MCF 10A (cell line): ENCODE measurements around the gene E2F1. TPM values are rescaled to one million over a fixed set of nuclear protein-coding genes. Genes with fewer than 3 reads are reported as not detected.
"Not testable (repeated sequence)": the region's sequence is repeated elsewhere in the genome, so short reads cannot be mapped to it uniquely, and the experiment has no call there.

Experiments
- BruUV-seq: library from RNA; stranded (reverse); fragments of 400-500 nt; replicated peaks from 2 replicates; lab custom pipeline; 2021; lab: Mats Ljungman, UMichigan
- CTCF ChIA-PET: fragments of 300-600 bp; sonication (Branson Sonifier 250); formaldehyde crosslinking; extraction: SDS; loops from one replicate; lab custom pipeline; 2021; ENCODE audit warnings: antibody characterized with exemption, inconsistent platforms; lab: Yijun Ruan, JAX
- POLR2A ChIA-PET: fragments of 300-600, 350-650 bp; sonication (Branson Sonifier 250); formaldehyde crosslinking; extraction: SDS; loops from one replicate; lab custom pipeline; 2020; ENCODE audit warnings: antibody characterized with exemption, inconsistent platforms; lab: Yijun Ruan, JAX
- DNase-seq: peaks from one replicate; pipeline ENCODE4 v3.0.0-alpha.2; 2018; ENCODE audit not compliant: unreplicated experiment
- H3K27ac Mint-ChIP-seq: one replicate; pipeline ENCODE4 v1.8.0; 2022; ENCODE audit warnings: mild to moderate bottlenecking, low read depth, mixed read lengths; ENCODE audit not compliant: unreplicated experiment
- H3K27me3 Mint-ChIP-seq: one replicate; pipeline ENCODE4 v1.8.0; 2022; ENCODE audit warnings: mixed read lengths; ENCODE audit not compliant: insufficient read depth, unreplicated experiment
- H3K36me3 Mint-ChIP-seq: one replicate; pipeline ENCODE4 v1.8.0; 2022; ENCODE audit warnings: mild to moderate bottlenecking, moderate library complexity, mixed read lengths; ENCODE audit not compliant: insufficient read depth, unreplicated experiment
- H3K4me1 Mint-ChIP-seq: one replicate; pipeline ENCODE4 v1.8.0; 2022; ENCODE audit warnings: mixed read lengths; ENCODE audit not compliant: insufficient read depth, unreplicated experiment
- H3K4me3 Mint-ChIP-seq: one replicate; pipeline ENCODE4 v1.8.0; 2022; ENCODE audit warnings: mild to moderate bottlenecking, moderate library complexity, mixed read lengths; ENCODE audit not compliant: unreplicated experiment
- H3K9me3 Mint-ChIP-seq: one replicate; pipeline ENCODE4 v1.8.0; 2022; ENCODE audit warnings: mixed read lengths; ENCODE audit not compliant: unreplicated experiment
- intact Hi-C: fragments of 100-400 bp; cut with micrococcal nuclease; formaldehyde crosslinking; loops from 2 replicates; pipeline ENCODE4 v1.14.1; 2022
- total RNA-seq: library from RNA; stranded (reverse); gene quantifications from 2 replicates; pipeline ENCODE4 v1.2.3, GENCODE V29; 2022
- TF ChIP-seq, protein P1 (sequence below): fragments of 200-600 bp; IDR thresholded peaks from one replicate; pipeline ENCODE4 v1.8.0; 2022; ENCODE audit warnings: antibody characterized with exemption, mild to moderate bottlenecking; ENCODE audit not compliant: unreplicated experiment

E2F1 gene
- total RNA-seq, 1 experiment from 2014 or later = 3.7 TPM

DNA sequence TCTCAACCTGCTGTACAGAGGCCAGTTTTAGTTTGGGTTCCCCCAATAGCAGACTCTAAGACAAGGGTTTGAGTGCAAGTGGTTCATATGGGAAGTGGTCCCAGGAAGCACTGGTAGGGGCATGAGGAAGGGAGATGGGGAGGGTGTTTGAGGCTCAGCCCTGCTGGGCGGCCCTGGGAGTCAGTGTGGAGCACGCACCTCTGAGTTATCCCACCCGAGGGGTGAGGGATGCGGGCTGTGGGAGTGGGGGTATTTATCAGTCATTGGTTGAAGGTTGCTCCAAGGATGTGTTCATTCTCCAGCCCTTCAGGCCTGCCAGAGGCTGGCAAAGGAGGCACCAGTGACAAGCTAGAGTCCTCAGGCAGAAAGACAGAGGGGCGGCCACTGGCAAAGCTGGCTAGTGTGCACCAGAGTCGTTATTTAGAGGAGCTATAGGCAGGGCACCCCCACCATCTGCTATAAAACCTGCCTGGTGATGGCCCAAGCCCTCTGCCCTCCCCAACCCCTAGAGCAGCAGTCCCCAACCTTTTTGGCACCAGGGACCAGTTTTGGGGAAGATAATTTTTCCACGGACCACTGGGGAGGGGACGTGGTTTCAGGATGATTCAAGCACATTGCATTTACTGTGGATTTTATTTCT lies 17.4 kb upstream of the E2F1 start:
- Mint-ChIP-seq H3K4me3 (no peak overlapping the region), H3K27ac (no peak overlapping the region), H3K9me3 (no peaks in the 10 kb centered on the region), H3K36me3 (peaks cover 13% of the 10 kb centered on the region), H3K27me3 (no peaks in the 10 kb centered on the region), H3K4me1 (no peaks in the 10 kb centered on the region)
- POLR2A ChIA-PET = interaction anchor here (0.6 kb wide), 1 partner anchor 17 kb away, joined by 3 read pairs; the partner anchor contains the start of gene E2F1
- TF ChIP-seq, protein P1, sequence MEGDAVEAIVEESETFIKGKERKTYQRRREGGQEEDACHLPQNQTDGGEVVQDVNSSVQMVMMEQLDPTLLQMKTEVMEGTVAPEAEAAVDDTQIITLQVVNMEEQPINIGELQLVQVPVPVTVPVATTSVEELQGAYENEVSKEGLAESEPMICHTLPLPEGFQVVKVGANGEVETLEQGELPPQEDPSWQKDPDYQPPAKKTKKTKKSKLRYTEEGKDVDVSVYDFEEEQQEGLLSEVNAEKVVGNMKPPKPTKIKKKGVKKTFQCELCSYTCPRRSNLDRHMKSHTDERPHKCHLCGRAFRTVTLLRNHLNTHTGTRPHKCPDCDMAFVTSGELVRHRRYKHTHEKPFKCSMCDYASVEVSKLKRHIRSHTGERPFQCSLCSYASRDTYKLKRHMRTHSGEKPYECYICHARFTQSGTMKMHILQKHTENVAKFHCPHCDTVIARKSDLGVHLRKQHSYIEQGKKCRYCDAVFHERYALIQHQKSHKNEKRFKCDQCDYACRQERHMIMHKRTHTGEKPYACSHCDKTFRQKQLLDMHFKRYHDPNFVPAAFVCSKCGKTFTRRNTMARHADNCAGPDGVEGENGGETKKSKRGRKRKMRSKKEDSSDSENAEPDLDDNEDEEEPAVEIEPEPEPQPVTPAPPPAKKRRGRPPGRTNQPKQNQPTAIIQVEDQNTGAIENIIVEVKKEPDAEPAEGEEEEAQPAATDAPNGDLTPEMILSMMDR = no peak
- no peak for DNase-seq
- intact Hi-C loops = no loop called here
- CTCF ChIA-PET = no interaction called here
- BruUV-seq = no TSS peak

DNA sequence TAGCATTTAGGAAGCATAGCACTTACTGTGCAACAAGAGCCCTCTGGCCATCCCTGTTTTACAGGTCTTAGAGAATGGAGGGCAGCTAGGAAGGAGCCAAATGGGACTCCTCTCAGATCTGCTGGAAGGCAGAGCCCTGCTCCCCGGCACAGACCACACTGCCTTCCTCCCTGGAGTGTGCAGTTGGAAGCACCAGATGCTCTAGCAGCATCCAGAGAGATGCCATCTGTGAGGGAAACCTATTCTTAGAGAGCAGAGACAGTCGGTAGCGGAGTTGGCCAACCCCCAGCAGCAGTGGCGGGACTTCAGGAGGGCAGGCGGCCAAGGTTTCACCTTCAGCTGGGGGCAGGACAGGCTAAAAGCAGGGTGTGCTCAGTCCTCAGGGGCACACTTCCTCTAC lies 16.7 kb upstream of the E2F1 start:
- ChIA-PET CTCF (no interaction called here), POLR2A (no interaction called here)
- no peaks in the 10 kb centered on the region for H3K9me3 Mint-ChIP-seq
- peaks cover 13% of the 10 kb centered on the region for H3K36me3 Mint-ChIP-seq
- no peaks in the 10 kb centered on the region for H3K27me3 Mint-ChIP-seq
- DNase-seq = no peak
- H3K4me1 Mint-ChIP-seq = no peaks in the 10 kb centered on the region
- no TSS peak for BruUV-seq
- H3K4me3 Mint-ChIP-seq = no peak overlapping the region
- no peak overlapping the region for H3K27ac Mint-ChIP-seq
- TF ChIP-seq, protein P1 = no peak
- intact Hi-C loops = no loop called here

DNA sequence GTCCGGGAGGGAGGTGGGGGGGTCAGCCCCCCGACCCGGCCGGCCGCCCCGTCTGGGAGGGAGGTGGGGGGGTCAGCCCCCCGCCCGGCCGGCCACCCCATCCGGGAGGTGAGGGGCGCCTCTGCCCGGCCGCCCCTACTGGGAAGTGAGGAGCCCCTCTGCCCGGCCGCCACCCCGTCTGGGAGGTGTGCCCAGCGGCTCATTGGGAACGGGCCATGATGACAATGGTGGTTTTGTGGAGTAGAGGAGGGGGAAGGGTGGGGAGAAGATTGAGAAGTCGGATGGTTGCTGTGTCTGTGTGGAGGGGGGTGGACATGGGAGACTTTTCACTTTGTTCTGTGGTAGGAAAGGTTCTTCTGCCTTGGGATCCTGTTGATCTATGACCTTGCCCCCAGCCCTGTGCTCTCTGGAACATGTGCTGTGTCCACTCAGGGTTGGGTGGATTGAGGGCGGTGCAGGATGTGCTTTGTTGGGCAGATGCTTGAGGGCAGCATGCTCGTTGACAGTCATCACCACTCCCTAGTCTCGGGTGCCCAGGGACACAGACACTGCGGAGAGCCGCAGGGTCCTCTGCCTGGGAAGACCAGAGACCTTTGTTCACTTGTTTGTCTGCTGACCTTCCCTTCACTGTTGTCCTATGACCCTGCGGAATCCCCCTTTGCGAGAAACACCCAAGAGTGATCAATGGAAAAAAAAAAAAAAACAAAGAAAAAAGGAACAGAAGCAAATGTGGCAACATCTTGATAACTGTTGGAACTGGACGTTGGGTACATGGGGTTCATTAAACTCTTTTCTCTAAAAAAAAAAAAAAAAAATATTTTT lies 15.7 kb upstream of the E2F1 start:
- ChIA-PET CTCF (no interaction called here), POLR2A (no interaction called here)
- Mint-ChIP-seq H3K36me3 (peaks cover 13% of the 10 kb centered on the region), H3K4me3 (no peak overlapping the region), H3K9me3 (no peaks in the 10 kb centered on the region), H3K27ac (no peak overlapping the region), H3K4me1 (no peaks in the 10 kb centered on the region), H3K27me3 (no peaks in the 10 kb centered on the region)
- TF ChIP-seq, protein P1 = no peak
- no peak for DNase-seq
- no TSS peak for BruUV-seq
- intact Hi-C loops = no loop called here

DNA sequence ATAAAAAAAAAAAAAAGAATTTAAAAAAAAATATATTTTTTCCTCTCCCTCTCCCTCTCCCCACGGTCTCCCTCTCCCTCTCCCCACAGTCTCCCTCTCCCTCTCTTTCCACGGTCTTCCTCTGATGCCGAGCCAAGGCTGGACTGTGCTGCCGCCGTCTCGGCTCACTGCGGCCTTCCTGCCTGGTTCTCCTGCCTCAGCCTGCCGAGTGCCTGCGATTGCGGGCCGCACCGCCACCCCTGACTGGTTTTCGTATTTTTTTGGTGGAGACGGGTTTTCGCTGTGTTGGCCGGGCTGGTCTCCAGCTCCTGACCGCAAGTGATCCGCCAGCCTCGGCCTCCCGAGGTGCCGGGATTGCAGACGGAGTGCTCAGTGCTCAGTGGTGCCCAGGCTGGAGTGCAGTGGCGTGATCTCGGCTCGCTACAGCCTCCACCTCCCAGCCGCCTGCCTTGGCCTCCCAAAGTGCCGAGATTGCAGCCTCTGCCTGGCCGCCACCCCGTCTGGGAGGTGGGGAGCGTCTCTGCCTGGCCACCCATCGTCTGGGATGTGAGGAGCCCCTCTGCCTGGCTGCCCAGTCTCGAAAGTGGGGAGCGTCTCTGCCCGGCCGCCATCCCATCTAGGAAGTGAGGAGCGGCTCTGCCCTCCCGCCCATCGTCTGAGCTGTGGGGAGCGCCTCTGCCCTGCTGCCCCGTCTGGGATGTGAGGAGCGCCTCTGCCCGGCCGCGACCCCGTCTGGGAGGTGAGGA lies 14.7 kb upstream of the E2F1 start:
- POLR2A ChIA-PET, CTCF ChIA-PET, H3K27me3 Mint-ChIP-seq, H3K4me1 Mint-ChIP-seq, H3K9me3 Mint-ChIP-seq, H3K27ac Mint-ChIP-seq, intact Hi-C loops, DNase-seq, H3K4me3 Mint-ChIP-seq, BruUV-seq: not testable (repeated sequence)
- H3K36me3 Mint-ChIP-seq = peaks cover 13% of the 10 kb centered on the region

DNA sequence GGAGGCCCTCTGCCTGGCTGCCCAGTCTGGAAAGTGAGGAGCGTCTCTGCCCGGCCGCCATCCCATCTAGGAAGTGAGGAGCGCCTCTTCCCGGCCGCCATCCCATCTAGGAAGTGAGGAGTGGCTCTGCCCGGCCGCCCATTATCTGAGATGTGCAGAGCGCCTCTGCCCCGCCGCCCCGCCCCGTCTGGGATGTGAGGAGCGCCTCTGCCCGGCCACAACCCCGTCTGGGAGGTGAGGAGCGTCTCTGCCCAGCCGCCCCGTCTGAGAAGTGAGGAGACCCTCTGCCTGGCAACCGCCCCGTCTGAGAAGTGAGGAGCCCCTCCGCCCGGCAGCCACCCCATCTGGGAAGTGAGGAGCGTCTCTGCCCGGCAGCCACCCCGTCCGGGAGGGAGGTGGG lies 12.8 kb upstream of the E2F1 start:
- H3K4me1 Mint-ChIP-seq, H3K9me3 Mint-ChIP-seq, DNase-seq, intact Hi-C loops, CTCF ChIA-PET, H3K4me3 Mint-ChIP-seq, H3K36me3 Mint-ChIP-seq, H3K27me3 Mint-ChIP-seq, POLR2A ChIA-PET, BruUV-seq, H3K27ac Mint-ChIP-seq: not testable (repeated sequence)
